ENCODE results near the gene SEC63.
"Not testable (repeated sequence)": the region's sequence is repeated elsewhere in the genome, so short reads cannot be mapped to it uniquely, and the experiment has no call there.

The SEC63 gene, protein sequence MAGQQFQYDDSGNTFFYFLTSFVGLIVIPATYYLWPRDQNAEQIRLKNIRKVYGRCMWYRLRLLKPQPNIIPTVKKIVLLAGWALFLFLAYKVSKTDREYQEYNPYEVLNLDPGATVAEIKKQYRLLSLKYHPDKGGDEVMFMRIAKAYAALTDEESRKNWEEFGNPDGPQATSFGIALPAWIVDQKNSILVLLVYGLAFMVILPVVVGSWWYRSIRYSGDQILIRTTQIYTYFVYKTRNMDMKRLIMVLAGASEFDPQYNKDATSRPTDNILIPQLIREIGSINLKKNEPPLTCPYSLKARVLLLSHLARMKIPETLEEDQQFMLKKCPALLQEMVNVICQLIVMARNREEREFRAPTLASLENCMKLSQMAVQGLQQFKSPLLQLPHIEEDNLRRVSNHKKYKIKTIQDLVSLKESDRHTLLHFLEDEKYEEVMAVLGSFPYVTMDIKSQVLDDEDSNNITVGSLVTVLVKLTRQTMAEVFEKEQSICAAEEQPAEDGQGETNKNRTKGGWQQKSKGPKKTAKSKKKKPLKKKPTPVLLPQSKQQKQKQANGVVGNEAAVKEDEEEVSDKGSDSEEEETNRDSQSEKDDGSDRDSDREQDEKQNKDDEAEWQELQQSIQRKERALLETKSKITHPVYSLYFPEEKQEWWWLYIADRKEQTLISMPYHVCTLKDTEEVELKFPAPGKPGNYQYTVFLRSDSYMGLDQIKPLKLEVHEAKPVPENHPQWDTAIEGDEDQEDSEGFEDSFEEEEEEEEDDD

GRCh38 chr6:107957909-107958688 is at the start of gene SEC63:
SEC63 (minus strand) TSS chr6:107958208; CDS start chr6:107958009, 199 bp downstream.
- TF ChIP-seq, protein P1, sequence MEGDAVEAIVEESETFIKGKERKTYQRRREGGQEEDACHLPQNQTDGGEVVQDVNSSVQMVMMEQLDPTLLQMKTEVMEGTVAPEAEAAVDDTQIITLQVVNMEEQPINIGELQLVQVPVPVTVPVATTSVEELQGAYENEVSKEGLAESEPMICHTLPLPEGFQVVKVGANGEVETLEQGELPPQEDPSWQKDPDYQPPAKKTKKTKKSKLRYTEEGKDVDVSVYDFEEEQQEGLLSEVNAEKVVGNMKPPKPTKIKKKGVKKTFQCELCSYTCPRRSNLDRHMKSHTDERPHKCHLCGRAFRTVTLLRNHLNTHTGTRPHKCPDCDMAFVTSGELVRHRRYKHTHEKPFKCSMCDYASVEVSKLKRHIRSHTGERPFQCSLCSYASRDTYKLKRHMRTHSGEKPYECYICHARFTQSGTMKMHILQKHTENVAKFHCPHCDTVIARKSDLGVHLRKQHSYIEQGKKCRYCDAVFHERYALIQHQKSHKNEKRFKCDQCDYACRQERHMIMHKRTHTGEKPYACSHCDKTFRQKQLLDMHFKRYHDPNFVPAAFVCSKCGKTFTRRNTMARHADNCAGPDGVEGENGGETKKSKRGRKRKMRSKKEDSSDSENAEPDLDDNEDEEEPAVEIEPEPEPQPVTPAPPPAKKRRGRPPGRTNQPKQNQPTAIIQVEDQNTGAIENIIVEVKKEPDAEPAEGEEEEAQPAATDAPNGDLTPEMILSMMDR (IDR thresholded peaks at IDR 0.05; ENCODE audit: low read depth, low read length), result no peak
- H3K4me3 ChIP-seq (replicated peaks in 1 of 2; ENCODE audit: low read depth in 2 of 2, low read length in 2 of 2), result peak within 1 kb of the TSS; percentile 90 to 96
- DNase-seq (ENCODE audit: low read depth in 2 of 2), result peak; percentile 97 to 98

DNA sequence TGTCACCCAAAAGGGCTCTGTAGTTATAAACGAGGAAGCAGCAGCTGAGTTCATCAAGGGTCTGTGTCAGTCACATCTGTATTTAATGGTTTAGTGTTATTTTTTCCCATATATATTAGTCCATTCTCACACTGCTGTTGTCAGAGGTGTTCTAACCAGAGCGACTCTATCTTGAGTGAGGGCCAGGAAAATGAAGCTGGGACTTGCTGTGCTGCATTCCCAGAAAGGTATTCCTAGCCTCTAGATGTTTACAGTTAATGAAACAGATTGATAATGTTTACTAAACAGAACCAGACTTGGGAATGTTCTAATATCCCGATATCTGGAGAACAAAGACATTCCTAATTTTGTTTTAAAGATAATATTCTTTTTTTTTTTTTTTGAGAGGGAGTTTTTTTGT is 48.0 kb upstream of the SEC63 start:
- no peak overlapping the region for H3K4me3 ChIP-seq (replicated peaks in 1 of 2; ENCODE audit: low read depth in 2 of 2, low read length in 2 of 2)
- no peak for DNase-seq (ENCODE audit: low read depth in 2 of 2)
- TF ChIP-seq, protein P1 (IDR thresholded peaks at IDR 0.05; ENCODE audit: low read depth, low read length), result no peak

DNA sequence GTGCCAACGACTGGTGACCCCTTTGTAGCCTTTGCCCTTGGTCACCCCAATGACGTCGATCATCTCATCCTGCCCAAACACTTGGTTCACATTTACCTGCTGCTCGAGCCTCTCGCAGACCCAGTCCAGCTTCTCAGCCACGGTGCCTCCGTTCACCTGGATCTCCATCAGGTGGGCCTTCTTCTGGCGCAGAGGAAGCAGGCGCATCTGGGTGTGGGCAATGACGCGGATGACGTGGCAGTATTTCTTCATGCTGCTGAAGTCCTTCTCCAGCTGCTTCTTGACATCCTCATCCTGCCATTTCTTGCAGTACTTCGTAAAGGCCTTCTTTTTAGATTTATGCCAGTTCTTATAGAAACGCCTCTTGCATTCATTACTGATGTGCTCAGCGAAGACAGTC is 46.9 kb upstream of the SEC63 start:
- no peak for DNase-seq (ENCODE audit: low read depth in 2 of 2)
- H3K4me3 ChIP-seq (replicated peaks in 1 of 2; ENCODE audit: low read depth in 2 of 2, low read length in 2 of 2), result no peak overlapping the region
- TF ChIP-seq, protein P1 (IDR thresholded peaks at IDR 0.05; ENCODE audit: low read depth, low read length), result no peak

DNA sequence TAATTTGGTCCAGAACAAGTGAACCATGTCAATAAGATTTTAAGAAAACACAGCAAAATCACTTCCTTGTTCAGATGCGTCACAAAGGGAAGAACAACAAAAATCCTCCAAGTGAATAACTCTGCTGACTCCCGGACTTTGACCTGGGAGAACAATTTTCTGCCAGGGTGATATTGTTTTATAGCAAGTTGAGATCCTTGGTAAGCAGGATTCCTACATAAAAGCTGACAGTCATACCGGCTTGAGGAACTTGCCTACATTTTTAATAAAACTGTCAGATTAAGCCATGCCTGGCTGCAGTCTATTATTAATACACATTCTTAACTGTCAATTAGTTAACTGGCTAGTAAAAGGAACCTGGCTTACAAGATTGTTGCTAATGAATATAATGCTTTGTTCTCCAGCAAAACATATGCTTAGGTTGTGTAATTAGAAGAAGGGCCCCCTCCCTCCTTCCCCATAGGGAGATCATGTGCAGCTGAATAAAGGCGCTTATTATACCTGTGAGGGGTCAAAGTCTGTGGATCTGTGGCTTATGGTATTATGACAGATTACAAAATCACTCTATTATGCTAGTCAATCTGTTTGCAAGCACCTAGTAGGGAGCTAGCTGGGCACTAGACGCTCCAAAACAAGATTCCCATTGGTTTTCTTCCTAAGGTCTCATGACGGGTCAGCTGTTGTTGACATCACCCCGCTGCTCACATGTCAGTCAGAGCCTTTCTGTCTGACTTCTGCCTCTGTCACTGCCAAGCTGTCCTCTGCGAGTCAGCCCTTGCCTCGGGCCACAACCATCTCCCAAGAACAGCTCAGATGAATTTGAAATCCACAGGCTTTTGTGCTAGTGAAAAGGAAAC is 44.6 kb upstream of the SEC63 start:
- DNase-seq (ENCODE audit: low read depth in 2 of 2), result no peak
- TF ChIP-seq, protein P1 (IDR thresholded peaks at IDR 0.05; ENCODE audit: low read depth, low read length), result no peak

DNA sequence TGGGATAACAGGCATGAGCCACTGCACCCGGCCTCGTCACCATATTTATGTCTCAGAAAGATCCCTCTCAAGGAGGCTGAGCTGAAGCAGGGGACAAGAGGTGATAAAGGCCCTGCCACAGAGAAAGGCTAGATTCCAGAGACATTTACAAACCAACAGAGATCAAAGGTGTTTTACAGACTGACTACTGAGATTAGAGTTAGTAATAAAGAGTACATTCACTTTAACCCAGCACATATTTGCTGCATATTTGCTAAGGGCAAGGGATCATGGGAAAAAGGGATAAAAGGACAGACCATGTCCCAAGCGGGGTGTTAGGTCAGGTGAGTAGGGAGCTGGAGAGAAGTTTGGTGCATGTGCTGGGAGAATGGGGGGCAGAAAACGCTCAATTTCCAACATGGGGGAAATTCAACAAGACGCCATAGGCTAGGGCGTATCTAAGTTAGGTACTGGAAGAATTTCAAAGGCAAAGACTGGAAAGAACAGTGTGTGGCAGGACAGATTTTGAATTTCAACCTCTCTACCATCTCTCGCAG is 43.8 kb upstream of the SEC63 start:
- no peak for DNase-seq (ENCODE audit: low read depth in 2 of 2)
- H3K4me3 ChIP-seq (replicated peaks in 1 of 2; ENCODE audit: low read depth in 2 of 2, low read length in 2 of 2), result no peak overlapping the region
- TF ChIP-seq, protein P1 (IDR thresholded peaks at IDR 0.05; ENCODE audit: low read depth, low read length), result no peak

More for the DNA sequence above, 44.6 kb upstream of the SEC63 start:
- H3K4me3 ChIP-seq (replicated peaks in 1 of 2; ENCODE audit: low read depth in 2 of 2, low read length in 2 of 2), result no peak overlapping the region

GRCh38 chr6:108000259-108000658 is 42.3 kb upstream of the SEC63 start:
- not testable (repeated sequence) for H3K4me3 ChIP-seq (replicated peaks in 1 of 2; ENCODE audit: low read depth in 2 of 2, low read length in 2 of 2); DNase-seq (ENCODE audit: low read depth in 2 of 2)
